Fibroblast of gingiva (primary cell): ENCODE data around the gene MYO15B.

Source experiments
- DNase-seq: peaks from one replicate; pipeline ENCODE4 v3.0.0-alpha.2; 2011; ENCODE audit warnings: low read depth

Gene MYO15B

DNA sequence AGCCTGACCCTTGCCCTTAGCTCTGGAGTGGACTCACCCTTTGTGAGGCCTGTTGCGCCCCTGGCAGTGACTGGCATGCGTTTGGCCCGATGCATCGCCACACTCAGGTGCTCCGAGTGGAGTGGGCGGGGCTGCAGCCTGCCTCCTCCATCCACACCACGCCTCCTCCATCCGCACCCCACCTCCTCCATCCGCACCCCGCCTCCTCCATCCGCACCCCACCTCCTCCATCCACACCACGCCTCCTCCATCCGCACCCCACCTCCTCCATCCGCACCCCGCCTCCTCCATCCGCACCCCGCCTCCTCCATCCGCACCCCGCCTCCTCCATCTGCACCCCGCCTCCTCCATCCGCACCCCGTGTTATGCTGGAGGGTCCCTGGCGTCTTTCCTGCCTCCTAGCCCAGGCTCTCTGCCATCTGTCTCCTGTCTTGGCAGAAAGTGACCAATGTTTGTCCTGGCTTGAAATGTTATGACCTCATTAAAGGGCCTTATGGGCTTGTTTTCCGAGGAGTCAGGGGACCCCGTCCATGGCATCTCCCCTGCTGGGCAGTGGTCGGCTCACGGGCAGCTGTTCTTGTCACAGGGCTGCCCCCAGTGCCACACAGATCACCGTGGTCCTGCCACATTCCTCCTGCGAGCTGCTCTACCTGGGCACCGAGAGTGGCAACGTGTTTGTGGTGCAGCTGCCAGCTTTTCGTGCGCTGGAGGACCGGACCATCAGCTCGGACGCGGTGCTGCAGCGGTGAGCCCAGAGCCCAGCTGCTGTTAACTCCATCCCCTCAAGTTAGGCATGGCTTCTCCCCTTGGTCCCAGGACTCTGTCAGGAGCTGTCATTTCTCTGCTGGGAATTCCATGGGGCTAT is 28.7 kb upstream of the MYO15B start:
- no peak for DNase-seq

DNA sequence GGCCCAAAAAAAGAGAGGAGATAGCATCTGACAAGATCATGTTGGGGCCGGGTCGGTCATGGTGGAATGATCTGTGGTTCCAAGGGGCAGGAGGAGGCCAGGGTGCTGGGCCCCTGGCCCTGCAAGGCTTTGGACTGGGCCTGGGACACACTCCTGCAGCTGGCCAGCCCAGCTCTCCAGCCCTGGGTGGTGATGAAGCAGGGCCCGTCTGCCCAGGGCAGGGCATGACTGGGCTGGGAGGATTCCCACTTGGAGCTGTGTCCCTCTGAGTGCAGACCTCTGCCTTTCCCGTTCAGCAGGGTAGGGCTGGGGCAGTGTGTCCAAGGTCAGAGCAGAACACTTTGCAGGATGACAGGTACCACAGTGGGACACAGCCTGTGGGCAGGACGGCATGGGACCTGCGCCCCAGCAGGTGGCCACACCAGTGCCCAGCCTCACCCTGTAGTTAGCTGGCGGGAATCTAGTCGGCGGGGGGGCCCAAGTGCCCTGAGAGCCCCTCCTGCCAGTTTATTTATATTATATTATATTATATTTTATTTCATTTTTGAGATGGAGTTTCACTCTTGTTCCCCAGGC is 27.6 kb upstream of the MYO15B start:
- DNase-seq, result no peak

DNA sequence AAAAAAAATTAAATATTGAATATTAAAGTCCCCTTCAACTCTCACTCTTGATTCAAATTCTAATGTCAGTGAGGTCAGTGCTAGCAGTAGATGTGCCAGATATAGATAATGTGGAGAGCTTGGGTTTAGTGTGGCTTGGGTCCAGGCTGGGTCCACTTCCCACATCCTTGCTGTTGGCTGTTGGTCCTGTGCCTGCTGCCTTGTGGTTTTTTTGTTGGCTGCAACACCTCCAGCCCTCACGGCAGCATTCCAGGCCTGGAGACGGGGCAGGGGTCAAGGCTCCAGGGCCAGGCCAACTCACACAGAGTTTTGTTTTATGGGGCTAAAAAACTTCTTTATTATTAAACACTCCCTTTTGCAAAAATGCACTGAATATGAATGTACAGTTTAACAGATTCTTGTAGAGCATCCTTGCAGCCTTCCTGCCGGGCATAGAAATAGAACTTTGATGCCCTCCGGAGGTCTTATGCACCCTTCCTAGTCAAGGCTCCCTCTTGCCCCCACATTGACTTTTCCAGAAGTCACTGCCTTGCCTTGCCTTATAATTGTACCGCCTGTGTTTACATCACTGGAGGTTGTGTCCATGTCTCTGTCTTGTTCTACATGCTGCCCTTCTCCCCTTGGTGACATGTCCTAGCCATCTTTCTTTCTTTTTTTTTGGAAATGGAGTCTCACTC is 25.5 kb upstream of the MYO15B start:
- no peak for DNase-seq

DNA sequence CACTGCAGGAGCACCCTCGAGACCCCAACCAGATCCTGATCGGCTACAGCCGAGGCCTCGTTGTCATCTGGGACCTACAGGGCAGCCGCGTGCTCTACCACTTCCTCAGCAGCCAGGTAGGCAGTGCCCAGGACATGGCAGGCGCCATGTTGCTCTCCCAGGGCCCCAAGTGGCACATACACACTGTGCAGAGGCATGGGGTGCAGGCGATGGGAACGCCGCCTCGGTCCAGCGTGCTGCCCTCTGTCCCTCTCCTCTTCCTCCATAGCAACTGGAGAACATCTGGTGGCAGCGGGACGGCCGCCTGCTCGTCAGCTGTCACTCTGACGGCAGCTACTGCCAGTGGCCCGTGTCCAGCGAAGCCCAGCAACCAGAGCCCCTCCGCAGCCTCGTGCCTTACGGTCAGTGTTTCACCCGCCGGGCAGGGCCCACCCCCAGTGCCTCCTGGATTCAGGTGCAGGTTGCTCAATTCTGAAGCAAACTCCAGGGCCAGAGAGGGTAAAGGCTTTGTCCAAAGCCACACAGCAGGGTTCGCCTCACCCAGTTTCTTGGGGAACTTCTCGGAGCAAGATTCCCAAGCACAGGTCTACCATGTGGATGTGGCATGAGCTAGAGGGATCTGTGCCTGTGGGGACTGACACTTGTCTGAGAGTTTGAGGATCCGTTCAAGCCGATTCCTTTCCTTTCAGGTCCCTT is 24.4 kb upstream of the MYO15B start:
- DNase-seq, result no peak

DNA sequence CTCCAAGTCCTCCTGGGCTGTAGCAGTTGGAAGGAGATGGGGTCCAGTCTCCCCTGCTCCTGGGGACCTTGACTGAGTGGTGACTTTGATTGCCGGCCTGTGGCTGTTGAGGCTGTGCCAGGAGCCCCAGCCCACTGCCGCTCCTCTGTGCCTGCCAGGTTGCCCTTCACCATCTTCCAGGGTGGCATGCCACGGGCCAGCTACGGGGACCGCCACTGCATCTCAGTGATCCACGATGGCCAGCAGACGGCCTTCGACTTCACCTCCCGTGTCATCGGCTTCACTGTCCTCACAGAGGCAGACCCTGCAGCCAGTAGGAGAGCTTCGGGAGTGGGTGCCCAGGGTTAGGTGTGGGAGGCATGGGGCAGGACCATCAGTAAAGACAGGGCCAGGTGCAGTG is 23.4 kb upstream of the MYO15B start:
- DNase-seq, result no peak

DNA sequence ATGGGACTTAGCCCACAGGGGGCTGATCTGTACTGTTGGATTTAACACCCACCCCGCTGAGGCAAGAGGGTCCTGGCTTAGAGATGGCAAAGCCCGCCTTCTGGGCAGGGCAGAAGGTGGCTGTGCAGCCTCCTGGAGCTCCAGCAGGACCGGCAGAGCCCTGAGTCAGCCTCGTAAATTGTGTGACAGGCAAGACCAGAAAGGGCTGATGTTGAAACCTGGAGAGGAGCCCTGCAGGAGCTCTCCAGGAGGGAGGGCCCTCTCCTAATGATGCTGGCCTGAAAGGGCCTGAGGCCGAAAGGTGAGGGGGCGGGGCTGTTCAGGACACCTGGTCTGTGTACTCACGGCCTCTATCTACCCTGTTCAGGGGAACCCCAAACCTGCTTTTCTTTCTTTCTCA is 22.5 kb upstream of the MYO15B start:
- DNase-seq, result no peak

DNA sequence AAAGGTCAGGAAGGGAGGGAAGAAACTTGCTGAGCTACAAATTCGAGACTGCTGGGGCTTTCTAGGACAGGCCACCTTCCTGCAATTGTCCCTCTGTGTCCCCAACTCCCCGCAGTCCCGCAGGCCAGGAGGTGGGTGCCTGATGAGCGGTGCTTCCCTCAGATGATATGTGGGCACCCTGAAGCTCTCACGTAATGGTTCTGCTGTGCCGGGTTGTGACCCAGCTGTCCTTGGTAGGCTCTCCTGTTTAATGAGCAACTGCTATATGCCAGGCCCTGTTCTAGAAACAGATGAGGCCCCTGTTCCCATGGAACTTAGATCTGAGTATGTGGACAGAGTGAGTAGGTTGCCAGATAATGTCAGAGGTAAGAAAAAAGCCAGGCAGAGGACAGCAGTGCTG is 22.0 kb upstream of the MYO15B start:
- DNase-seq, result no peak

DNA sequence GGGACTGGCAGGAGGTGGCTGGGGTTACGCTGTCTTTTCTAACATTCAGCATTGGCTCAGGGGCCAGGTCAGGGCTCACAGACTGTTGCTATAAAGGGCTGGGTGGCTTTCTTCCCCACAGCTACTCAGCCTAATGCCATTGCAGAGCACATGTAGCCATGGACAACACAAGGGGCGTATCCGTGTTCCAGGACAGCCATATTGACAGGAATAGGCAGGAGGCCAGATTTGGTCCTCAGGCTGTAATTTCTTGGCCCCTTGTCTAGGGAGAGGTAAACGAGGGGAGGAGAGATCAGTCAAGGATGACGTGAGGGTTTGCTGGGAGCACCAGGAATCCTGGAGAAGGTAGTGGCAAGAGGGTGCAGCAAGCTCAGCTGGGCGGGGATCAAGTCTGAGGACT is 21.2 kb upstream of the MYO15B start:
- DNase-seq, result no peak

DNA sequence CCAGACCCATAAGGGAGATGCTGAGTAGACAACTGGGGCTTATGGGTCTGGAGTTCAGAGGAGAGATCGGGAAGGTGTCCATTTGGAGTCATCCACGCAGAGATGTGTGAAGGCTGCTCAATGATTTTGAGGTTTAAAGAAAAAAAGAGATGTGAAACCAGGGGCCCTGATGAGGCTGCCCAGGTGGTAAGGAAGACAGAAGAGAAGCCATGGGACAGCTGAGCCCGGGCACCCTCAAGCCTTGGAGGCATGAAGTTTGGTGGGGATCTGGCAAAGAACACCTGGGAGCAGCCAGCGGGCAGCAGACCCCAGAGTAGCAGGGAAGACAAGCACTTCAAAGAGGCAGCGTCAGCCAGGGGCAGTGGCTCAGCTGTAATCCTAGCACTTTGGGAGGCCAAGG is 20.8 kb upstream of the MYO15B start:
- DNase-seq, result no peak

DNA sequence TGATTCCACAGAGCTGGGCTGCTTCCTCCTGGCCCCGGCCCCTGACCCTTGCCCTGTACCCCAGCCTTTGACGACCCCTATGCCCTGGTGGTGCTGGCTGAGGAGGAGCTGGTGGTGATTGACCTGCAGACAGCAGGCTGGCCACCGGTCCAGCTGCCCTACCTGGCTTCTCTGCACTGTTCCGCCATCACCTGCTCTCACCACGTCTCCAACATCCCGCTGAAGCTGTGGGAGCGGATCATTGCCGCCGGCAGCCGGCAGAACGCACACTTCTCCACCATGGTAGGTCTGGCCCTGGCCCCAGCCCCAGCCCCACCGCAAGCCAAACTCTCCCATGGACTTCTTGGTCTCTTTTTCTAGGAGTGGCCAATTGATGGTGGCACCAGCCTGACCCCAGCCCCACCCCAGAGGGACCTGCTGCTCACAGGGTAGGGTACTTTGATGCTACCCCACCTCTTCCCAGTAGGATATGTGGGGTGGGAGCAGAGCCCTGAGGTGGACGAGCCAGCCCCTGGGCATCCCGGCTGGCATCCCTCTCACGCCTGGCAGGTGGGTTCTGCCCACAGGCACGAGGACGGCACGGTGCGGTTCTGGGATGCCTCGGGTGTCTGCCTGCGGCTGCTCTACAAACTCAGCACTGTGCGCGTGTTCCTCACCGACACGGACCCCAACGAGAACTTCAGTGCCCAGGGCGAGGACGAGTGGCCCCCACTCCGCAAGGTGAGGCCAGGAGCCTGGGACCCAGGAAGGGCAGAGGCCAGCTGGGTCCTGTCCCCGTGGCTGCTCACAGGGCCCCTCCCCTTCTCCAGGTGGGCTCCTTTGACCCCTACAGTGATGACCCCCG is 19.0 kb upstream of the MYO15B start:
- no peak for DNase-seq

DNA sequence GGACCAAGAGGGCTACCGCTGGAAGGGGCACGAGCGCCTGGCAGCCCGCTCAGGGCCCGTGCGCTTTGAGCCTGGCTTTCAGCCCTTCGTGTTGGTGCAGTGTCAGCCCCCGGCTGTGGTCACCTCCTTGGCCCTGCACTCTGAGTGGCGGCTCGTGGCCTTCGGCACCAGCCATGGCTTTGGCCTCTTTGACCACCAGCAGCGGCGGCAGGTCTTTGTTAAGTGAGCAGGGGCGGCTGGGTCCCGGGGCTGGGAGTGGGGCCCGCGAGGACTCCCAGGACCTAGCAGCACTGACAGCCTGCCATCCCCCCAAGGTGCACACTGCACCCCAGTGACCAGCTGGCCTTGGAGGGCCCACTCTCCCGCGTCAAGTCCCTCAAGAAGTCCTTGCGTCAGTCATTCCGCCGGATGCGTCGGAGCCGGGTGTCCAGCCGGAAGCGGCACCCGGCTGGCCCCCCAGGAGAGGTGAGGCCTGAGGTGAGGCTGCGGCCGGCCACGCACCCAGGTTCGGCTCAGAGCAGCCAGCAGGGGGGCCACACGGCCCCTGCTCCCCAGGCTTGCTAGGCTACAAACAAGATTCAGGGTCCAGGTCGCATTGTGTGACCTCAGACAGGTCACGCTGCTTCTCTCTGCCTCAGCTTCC is 17.4 kb upstream of the MYO15B start:
- no peak for DNase-seq

DNA sequence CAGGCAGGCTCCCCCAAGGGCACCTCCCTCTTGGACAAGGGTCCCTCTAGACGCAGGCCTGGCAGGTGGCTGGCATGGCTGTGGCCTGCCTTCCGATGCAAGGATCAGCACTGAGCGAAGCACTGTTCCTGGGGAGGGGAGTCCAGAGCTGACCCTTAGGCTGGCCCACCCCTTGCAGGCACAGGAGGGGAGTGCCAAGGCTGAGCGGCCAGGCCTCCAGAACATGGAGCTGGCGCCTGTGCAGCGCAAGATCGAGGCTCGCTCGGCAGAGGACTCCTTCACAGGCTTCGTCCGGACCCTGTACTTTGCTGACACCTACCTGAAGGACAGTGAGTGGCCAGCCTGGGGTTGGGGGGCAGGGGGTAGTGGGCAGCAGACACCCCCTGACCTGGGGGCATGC is 16.8 kb upstream of the MYO15B start:
- DNase-seq, result no peak

DNA sequence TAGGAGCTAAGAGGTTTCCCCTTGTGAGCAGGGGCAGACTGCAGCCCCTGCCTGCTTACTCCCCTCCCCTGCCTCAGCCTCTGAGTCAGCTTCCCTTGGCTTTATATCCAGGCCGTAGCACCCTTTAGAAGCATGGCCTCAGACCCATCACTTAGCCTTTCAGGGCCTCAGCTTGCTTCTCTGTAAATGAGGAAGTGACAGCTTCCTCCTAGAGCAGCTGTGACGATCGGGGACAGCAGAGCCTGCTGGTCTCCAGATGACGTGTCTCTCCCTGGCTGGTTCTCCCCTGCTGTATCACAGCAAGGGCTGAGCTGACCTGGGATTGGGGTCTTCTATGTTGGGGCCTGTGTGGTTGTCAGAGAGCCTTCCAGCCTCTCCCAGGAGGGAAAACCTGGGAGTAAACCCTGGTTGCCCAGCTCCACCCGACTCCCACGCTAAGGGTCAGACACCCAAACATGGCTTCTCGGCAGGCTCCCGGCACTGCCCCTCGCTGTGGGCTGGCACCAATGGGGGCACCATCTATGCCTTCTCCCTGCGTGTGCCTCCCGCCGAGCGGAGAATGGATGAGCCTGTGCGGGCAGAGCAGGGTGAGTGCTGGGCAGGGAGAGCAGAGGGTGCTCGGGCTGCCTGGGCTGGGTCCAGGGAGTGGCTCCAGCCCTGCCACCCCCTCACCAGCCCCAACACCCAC is 16.3 kb upstream of the MYO15B start:
- DNase-seq, result no peak

DNA sequence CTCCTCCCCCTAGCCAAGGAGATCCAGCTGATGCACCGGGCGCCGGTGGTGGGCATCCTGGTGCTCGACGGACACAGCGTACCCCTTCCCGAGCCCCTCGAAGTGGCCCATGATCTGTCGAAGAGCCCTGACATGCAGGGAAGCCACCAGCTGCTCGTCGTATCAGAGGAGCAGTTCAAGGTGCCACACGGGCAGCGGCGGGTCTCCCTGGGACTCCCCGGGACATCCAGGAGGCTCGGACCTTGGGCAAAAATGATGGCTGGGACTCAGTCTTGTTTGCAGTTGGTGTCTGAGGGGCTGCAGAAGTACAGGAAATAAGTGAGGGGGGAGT is 15.8 kb upstream of the MYO15B start:
- DNase-seq, result no peak

DNA sequence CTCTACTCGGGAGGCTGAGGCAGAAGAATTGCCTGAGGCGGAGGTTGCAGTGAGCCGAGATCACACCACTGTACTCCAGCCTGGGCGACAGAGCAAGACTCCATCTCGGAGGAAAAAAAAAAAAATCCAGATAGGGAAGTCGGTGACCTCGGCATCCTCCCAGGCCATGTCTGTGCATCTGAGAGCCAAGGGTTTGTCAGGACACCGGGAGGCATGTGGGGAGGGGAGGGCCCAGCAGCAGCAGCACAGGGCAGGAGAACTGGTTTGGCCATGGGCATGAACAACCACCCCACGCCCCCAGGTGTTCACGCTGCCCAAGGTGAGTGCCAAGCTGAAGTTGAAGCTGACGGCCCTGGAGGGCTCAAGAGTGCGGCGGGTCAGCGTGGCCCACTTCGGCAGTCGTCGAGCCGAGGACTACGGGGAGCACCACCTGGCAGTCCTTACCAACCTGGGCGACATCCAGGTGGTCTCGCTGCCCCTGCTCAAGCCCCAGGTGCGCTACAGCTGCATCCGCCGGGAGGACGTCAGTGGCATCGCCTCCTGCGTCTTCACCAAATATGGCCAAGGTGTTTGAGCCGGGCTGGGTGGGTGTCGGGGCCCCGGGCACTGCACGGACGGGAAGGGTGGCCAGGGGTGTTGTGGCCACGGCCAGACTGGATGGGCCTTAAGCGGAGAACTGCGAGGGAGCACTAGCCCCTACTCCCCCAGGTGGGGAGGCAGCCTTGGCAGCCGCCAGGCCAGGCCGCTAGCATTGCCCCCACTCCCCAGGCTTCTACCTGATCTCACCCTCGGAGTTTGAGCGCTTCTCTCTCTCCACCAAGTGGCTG is 14.7 kb upstream of the MYO15B start:
- no peak for DNase-seq

DNA sequence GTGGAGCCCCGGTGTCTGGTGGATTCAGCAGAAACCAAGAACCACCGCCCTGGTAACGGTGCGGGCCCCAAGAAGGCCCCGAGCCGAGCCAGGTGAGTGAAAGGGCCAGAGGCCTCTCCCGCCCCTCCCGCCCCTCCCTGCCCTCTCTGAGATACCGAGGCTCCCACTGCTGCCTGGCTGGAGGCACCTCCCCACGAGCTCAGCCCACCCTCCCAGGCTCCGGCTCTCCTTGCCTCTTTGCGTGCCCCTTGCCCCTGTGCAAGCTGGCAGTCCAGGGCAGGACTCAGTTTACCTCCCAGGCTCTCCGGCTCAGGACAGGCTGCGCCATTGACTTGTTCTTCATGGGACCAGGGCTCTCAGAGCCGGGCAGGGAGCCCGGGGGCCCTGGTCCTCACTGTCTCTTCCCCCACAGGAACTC is 14.1 kb upstream of the MYO15B start:
- DNase-seq, result no peak

DNA sequence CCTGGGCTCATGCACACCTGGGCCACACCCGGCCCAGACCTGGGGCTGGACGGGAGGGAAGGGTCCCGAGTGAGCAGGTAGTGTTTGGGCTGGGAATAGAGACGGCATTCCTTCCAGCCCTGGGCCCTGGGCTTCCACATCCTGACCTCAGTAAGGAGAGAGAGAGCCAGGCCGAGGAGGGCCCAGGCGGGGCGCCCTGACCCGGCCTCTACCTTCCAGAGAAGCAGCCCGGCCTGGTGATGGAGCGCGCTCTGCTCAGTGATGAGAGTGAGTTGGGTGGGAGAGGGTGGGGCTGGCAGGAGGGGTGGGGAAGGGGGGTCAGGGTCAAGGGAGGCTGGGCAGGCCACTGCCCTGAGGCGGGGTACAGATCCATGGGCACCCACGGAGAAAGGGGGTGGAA is 13.6 kb upstream of the MYO15B start:
- no peak for DNase-seq

DNA sequence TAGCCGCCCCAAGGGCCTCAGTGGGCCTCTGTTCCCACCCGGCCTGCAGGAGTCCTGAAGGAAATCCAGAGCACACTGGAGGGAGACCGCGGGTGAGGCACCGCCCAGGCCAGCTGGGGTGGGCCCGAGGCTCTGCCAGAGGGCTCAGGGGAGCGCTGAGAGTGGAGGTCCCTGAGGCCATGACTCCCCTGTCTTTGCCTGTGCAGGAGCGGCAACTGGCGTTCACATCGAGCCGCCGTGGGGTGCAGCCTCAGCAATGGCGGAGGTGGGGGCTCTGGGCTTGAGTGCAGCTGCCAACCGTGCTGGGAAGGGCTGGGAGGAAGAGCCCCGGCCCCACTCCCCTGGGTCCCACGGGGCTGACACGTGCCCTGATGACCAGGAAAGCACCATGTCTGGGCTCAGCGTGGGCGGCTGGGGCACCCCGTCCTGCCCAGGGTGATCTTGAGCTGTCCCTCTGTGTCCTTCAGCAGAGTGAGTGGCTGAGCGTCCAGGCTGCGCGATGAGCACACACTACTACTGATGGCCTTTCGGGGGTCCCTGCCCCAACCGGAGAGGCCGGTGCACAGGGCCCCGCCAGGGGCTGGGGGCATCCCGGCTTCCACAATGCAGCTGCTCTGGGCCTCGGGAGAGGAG is 13.1 kb upstream of the MYO15B start:
- DNase-seq, result no peak

DNA sequence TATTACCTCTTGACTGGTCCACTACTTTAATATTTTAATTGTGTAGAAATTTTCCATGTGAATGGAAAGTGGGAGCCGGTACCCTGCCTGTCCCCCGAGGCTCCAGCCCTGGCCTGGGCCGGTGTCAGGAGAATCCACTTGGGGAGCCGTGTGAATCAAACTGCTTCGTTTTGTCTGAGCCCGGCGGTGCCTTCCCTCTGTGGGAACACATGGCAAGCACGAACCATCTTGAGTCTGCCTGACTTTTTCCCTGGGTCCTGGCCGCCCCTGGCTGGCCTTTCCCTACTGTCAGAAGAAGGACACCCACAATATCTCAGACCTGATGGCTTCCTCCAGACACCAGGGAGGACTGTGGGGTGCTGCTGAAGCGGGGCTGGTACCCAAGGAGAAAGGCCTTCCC is 12.4 kb upstream of the MYO15B start:
- DNase-seq, result no peak

DNA sequence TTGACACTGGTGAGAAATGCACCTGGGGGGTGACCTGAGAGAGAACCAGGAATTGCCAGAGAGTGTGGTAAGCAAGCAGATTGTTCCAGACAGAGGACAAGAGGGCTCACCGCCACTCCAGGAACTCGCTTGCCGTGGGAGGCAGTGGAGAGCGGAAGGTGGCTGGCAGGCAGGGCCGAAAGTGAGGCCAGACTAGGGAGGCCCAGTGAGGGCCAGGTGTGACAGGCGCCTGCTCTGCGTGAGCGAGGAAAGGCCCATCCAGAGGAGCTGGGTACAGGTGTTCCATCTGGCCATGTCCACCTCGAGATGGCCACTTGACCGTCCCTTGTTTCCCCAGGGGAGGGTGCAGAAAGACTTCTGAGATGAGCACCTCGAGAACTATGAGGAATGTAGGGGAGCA is 11.9 kb upstream of the MYO15B start:
- no peak for DNase-seq
